Measurements from ENCODE around the gene DNAJB6. TPM values are rescaled to one million over a fixed set of nuclear protein-coding genes. Genes with fewer than 3 reads are reported as not detected.

DNAJB6 gene
- total RNA-seq, 1 experiment from 2014 or later: 108 TPM

DNA sequence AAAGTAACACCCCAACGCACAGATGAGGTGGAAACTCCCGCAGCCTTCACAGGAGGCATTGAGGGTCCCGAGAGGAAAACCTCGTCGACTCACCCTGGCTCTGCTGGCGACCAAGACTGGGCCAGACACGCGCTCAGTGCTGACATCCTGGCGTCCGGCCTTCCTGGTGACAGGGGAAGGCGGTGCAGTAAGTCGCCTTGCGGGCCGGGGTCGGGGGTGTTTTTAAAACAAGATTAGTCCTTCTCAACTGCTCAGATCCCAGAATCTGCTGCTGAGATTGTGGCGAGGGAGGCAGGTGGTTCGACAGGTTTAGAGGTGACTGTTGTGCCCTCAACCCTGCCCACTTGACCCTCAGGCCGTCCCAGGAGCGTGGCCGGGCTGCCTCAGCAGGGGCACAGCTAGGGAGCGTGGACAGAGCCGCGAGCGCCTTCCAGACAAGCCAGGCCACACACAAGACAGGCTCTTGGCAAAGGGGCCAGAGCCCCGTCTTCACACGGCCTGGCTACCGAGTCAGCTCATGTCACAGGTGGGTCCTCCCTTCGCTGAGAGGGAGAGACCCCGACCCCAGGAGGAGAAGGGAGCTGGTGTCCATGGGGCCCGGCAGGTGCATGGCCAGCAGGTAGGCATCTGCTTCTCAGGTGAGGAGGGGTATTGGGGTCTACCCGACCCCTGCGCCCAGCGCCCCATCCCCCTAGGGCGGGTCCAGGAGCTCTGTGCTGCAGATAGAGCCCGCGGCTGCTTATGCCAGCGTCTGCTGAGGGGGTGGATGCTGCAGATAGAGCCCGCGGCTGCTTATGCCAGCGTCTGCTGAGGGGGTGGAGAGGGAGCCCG is 81.6 kb downstream of the DNAJB6 start:
- H3K36me3 Mint-ChIP-seq (ENCODE audit: insufficient read depth, unreplicated experiment): peaks cover 37% of the 10 kb centered on the region

GRCh38 chr7:157419035-157419293 is 82.2 kb downstream of the DNAJB6 start:
- Mint-ChIP-seq H3K27ac (ENCODE audit: unreplicated experiment) (no peak overlapping the region), H3K36me3 (ENCODE audit: insufficient read depth, unreplicated experiment) (peaks cover 37% of the 10 kb centered on the region), H3K9me3 (ENCODE audit: unreplicated experiment) (no peaks in the 10 kb centered on the region), H3K4me3 (ENCODE audit: unreplicated experiment) (no peak overlapping the region), H3K27me3 (ENCODE audit: insufficient read depth, unreplicated experiment) (no peaks in the 10 kb centered on the region), H3K4me1 (ENCODE audit: low read depth, unreplicated experiment) (no peaks in the 10 kb centered on the region)
- no peaks in the 10 kb centered on the region for H3K27me3 ChIP-seq (replicated peaks; ENCODE audit: control insufficient read depth, insufficient read depth, low read length)
- no peaks in the 10 kb centered on the region; the same call in 1 of the 2 replicates for H3K36me3 ChIP-seq (ENCODE audit: control insufficient read depth, insufficient read depth, low read length)
- no peaks in the 10 kb centered on the region for H3K4me1 ChIP-seq
- H3K4me3 ChIP-seq (ENCODE audit: low read depth, low read length): no peak overlapping the region
- CTCF ChIA-PET: interaction anchor here (0.6 kb wide), 1 partner anchor 10 kb away, joined by 3 read pairs; no protein-coding TSS in a partner anchor
- TF ChIP-seq CTCF (IDR thresholded peaks at IDR 0.05; ENCODE audit: insufficient read depth in 1 of 2, low read depth in 1 of 2, low read length in 1 of 2, severe bottlenecking in 1 of 2, unreplicated experiment in 1 of 2): no peak
- POLR2A ChIA-PET: no interaction called here
- BruUV-seq (replicated peaks): no TSS peak
- H3K9me3 ChIP-seq: no peaks in the 10 kb centered on the region
- no peak for DNase-seq
- intact Hi-C loops (cut with micrococcal nuclease; ENCODE audit: unreplicated experiment): no loop called here

More for the DNA sequence above, 81.6 kb downstream of the DNAJB6 start:
- Mint-ChIP-seq H3K9me3 (ENCODE audit: unreplicated experiment) (no peaks in the 10 kb centered on the region), H3K4me1 (ENCODE audit: low read depth, unreplicated experiment) (no peaks in the 10 kb centered on the region), H3K4me3 (ENCODE audit: unreplicated experiment) (no peak overlapping the region), H3K27ac (ENCODE audit: unreplicated experiment) (no peak overlapping the region), H3K27me3 (ENCODE audit: insufficient read depth, unreplicated experiment) (no peaks in the 10 kb centered on the region)
- TF ChIP-seq CTCF (IDR thresholded peaks at IDR 0.05; ENCODE audit: insufficient read depth in 1 of 2, low read depth in 1 of 2, low read length in 1 of 2, severe bottlenecking in 1 of 2, unreplicated experiment in 1 of 2): no peak
- H3K4me3 ChIP-seq (ENCODE audit: low read depth, low read length): no peak overlapping the region
- BruUV-seq (replicated peaks): no TSS peak
- intact Hi-C loops (cut with micrococcal nuclease; ENCODE audit: unreplicated experiment): no loop called here
- no peak for DNase-seq
- H3K27me3 ChIP-seq (replicated peaks; ENCODE audit: control insufficient read depth, insufficient read depth, low read length): no peaks in the 10 kb centered on the region
- no peaks in the 10 kb centered on the region for H3K9me3 ChIP-seq
- POLR2A ChIA-PET: no interaction called here
- no peaks in the 10 kb centered on the region; the same call in 1 of the 2 replicates for H3K36me3 ChIP-seq (ENCODE audit: control insufficient read depth, insufficient read depth, low read length)
- CTCF ChIA-PET: interaction anchor here (0.6 kb wide), 1 partner anchor 10 kb away, joined by 3 read pairs; no protein-coding TSS in a partner anchor
- H3K4me1 ChIP-seq: no peaks in the 10 kb centered on the region

DNA sequence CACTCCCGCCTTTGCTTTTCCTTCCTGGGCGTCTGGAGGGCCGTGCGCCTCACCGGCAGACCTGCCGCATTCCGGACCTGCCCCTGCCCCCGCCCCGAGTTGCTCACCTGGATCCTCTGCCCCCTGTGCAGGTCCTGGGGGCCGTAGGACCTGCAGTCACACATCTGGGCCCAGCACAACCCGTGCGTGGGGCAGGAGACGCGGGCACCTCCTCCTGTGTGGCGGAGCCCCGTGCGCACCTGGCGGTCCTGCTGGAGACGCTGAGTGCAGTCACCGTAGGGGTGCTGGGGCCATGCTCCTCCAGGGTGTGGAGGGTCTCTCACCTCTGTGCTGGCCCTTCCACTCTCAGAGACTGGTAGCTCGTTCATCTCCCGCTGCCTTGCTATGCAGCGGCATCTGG is 85.5 kb downstream of the DNAJB6 start:
- no TSS peak for BruUV-seq (replicated peaks)
- no peak overlapping the region for H3K4me3 Mint-ChIP-seq (ENCODE audit: unreplicated experiment)
- no peak overlapping the region for H3K27ac Mint-ChIP-seq (ENCODE audit: unreplicated experiment)
- DNase-seq: no peak
- Histone ChIP-seq H3K27me3 (replicated peaks; ENCODE audit: control insufficient read depth, insufficient read depth, low read length) (no peaks in the 10 kb centered on the region), H3K9me3 (no peaks in the 10 kb centered on the region), H3K4me3 (ENCODE audit: low read depth, low read length) (no peak overlapping the region), H3K36me3 (ENCODE audit: control insufficient read depth, insufficient read depth, low read length) (no peaks in the 10 kb centered on the region), H3K4me1 (no peaks in the 10 kb centered on the region)
- TF ChIP-seq CTCF (IDR thresholded peaks at IDR 0.05; ENCODE audit: insufficient read depth in 1 of 2, low read depth in 1 of 2, low read length in 1 of 2, severe bottlenecking in 1 of 2, unreplicated experiment in 1 of 2): no peak
- POLR2A ChIA-PET: no interaction called here
- H3K36me3 Mint-ChIP-seq (ENCODE audit: insufficient read depth, unreplicated experiment): peaks cover 11% of the 10 kb centered on the region
- H3K4me1 Mint-ChIP-seq (ENCODE audit: low read depth, unreplicated experiment): no peaks in the 10 kb centered on the region
- CTCF ChIA-PET: no interaction called here
- no peaks in the 10 kb centered on the region for H3K27me3 Mint-ChIP-seq (ENCODE audit: insufficient read depth, unreplicated experiment)
- intact Hi-C loops (cut with micrococcal nuclease; ENCODE audit: unreplicated experiment): loop anchor here (2.0 kb wide), 1 partner anchor 23 kb away; no protein-coding TSS in a partner anchor
- no peaks in the 10 kb centered on the region for H3K9me3 Mint-ChIP-seq (ENCODE audit: unreplicated experiment)

Measured in Caco-2 (cell line).